ENCODE results near the gene PCSK1N.
"Not testable (repeated sequence)": the region's sequence is repeated elsewhere in the genome, so short reads cannot be mapped to it uniquely, and the experiment has no call there.

The PCSK1N gene, protein sequence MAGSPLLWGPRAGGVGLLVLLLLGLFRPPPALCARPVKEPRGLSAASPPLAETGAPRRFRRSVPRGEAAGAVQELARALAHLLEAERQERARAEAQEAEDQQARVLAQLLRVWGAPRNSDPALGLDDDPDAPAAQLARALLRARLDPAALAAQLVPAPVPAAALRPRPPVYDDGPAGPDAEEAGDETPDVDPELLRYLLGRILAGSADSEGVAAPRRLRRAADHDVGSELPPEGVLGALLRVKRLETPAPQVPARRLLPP

DNA sequence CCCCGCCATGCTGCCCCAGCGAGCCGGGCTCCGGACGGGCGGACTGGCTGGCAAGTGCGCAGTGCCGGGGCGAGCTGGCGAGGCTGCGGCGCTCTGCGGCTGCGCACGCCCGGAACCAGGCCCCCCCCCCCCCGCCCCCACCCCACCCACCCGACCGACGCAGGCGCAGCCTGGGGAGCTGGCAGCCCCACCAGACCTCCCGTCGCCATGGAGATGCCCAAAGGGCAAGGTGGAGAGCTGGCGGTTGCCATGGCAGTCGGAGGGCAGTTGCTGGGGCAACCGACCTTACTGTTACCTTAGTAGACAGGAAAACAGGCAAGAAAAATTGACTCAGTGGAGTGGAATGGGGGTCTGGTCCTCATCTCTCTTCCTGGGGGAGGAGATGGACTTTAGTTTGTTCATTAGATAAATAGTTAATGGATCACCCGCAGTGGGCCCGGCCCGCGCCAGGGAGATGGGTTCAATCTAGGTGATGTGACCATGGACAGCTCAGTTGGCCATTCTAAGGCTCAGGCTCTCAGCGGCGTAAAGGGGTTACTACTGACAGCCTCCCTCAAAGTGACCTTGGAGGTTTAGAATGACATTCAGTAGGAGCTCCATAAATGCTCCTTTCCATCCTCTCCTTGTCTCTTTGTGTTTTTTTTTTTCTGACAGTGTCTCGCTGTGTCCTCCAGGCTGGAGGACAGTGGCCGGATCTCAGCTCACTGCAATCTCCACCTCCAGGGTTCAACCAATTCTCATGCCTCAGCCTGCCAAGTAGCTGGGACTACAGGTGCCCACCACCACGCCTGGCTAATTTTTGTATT lies at the start of gene PCSK1N:
Gene PCSK1N, minus strand, starts transcription at position 87 of the 806 bp plus-strand sequence. Its CDS starts 78 bp downstream, at position 9.
- no peak for DNase-seq (ENCODE audit: low read depth in 2 of 2)

DNA sequence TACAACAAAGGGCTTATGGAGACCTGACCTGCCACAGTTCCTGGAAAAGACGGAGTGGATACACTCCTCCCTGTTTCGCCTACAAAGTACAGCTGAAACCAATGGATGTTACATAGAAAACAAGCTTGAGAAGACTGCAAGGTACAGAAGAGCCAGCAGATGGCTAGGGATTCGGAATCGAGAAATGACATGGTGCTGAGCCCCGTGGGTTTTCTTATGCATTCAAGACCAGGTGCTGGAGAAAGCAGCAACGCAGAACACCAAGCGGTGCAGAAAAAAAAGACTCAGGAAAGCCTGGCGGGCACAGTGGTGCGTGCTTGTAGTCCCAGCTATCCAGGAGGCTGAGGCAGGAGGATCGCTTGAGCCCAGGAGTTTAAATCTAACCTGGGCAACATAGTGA lies 48.3 kb upstream of the PCSK1N start:
- no peak for DNase-seq (ENCODE audit: low read depth in 2 of 2)

DNA sequence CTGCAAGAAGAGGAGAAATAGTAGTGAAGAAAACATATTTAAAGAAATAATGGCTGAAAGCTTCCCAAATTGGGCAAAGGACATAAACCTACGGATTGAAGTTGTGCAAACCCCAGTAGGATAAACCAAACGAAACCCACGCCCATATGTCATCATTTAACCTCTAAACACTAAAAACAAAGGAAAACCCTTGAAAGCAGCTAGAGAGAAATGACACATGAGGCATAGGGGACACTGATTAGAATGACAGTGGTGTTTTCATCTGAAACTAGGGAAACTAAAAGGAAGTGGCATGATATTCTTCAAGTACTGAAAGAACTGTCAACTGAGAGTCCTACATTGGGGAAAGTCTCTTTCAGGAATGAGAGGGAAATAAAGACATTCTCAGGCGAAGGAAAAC lies 41.5 kb upstream of the PCSK1N start:
- not testable (repeated sequence) for DNase-seq (ENCODE audit: low read depth in 2 of 2)

DNA sequence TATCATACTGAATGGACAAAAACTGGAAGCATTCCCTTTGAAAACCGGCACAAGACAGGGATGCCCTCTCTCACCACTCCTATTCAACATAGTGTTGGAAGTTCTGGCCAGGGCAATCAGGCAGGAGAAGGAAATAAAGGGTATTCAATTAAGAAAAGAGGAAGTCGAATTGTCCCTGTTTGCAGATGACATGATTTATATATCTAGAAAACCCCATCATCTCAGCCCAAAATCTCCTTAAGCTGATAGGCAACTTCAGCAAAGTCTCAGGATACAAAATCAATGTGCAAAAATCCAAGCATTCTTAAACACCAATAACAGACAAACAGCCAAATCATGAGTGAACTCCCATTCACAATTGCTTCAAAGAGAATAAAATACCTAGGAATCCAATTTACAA lies 36.6 kb upstream of the PCSK1N start:
- DNase-seq (ENCODE audit: low read depth in 2 of 2): not testable (repeated sequence)

DNA sequence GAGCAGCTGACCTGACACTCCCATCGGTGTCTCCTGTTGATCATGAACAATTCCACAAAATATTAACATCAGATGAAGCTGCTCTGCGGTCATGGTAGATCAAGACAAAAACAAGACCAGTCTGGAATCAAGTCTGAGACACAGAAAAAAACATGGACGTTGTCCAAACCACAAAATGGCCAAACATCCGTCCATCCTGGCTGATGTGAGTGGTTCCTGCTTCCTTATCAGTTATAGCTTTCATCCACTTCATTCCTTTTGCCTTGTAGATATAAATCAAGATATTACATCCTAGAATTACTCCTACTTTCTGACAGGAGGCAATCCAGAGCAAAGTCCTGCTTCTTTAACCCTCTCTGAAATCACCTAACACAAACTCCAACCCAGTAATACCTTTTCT lies 28.8 kb upstream of the PCSK1N start:
- DNase-seq (ENCODE audit: low read depth in 2 of 2): no peak

DNA sequence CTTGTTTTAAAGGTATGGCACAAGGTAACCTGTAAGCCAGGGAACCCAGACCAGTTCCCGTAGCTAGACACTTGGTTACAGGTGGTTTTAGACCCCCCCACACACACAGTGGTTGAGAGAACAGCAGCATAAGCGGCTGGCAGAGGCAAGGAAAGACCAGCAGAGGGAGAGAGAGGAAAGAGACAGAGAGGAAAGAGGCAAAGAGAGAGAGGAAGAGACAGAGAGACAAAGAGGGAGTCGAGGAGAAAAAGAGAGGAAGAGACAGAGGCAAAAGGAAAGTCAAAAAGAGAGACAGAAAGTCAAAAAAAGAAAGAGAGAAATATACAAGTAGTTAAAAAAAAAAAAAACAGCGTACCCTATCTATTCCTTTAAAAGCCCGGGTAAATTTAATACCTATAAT lies 19.5 kb upstream of the PCSK1N start:
- no peak for DNase-seq (ENCODE audit: low read depth in 2 of 2)

DNA sequence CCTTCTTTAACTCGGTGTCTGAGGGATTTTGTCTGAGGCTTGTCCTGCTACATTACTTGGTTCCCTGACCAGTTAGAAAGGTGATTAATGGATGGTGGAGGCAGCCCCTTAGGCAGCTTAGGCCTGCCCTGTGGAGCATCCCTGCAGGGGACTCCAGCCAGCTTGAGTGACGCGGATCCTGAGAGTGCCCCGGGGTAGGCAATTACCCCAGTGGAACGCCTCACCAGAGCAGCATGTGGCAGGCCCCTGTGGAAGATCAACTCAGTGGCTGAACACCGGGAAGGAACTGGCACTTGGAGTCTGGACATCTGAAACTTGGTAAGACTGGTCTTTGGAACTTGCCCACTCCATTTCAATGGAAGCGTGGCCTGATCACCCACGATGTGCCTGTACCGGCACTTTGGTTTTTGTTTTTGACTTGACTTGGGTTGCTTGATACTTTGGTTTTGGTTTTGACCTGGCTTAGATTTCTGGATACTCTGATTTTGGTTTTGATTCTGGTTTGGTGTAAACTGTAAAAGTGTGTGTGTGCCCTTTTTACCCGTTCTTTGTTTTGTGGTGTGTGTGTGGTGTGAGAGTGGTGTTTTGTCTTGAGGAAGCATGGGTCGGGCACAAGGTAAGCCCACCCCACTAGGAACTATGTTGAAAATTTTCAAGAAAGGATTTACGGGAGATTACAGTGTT lies 18.9 kb upstream of the PCSK1N start:
- DNase-seq (ENCODE audit: low read depth in 2 of 2): not testable (repeated sequence)

DNA sequence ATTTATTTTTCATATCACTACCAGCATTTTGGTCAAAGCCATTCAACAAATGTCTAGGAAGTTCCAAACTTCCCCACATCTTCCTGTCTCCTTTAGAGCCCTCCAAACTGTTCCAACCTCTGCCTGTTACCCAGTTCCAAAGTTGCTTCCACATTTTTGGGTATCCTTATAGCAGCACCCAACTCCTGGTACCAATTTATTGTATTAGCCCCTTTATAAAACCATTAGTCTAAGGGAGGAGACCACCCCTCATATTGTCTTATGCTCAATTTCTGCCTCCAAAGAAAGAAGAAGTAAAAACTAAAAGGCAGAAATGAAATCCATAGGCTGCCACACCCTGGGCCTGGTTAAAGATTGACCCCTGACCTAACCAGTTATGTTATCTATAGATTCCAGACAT lies 18.1 kb upstream of the PCSK1N start:
- not testable (repeated sequence) for DNase-seq (ENCODE audit: low read depth in 2 of 2)

DNA sequence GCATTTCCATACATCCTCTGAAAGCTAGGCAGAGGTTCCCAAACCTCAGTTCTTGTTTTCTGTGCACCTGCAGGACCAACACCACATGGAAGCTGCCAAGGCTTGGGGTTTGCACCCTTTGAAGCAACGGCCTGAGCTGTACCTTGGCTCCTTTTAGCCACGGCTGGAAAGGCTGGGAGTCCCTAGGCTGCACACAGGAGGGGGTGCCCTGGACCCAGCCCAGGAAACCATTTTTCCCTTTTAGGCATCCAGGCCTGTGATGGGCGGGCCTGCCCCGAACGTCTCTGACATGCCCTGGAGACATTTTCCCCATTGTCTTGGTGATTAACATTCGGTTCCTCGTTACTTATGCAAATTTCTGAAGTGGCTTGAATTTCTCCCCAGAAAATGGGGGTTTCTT lies 17.4 kb upstream of the PCSK1N start:
- DNase-seq (ENCODE audit: low read depth in 2 of 2): no peak

DNA sequence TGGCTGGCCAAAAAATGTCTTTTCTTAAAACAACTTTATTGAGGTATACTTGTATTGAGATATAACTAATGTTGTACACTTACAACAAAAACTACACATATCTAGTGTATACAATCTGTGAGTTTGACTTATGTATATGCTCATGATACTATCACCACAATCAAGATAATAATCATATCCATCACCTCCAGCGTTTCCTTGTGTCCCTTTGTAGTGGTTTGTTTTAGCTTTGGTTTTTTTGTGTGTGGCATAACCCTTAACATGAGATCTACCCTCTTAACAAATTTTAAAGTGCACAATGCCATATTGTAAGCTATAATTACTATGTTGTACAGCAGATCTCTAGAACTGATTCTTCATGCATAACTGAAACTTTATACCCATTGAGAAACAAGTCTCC lies 13.4 kb upstream of the PCSK1N start:
- no peak for DNase-seq (ENCODE audit: low read depth in 2 of 2)

DNA sequence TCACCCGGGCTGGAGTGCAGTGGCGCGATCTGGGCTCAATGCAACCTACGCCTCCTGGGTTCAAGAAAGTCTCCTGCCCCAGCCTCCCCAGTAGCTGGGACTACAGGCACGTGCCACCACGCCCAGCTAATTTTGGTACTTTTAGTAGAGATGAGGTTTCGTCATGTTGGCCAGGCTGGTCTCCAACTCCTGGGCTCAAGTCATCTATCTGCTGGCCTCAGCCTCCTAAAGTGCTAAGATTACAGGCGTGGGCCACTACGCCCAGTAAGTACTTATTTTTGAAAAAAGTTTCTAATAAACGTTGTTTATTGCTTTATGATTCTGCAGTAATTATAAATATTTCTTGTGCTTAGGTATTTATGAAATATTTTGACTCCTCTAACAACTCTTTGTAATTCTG lies 4.3 kb upstream of the PCSK1N start:
- no peak for DNase-seq (ENCODE audit: low read depth in 2 of 2)

DNA sequence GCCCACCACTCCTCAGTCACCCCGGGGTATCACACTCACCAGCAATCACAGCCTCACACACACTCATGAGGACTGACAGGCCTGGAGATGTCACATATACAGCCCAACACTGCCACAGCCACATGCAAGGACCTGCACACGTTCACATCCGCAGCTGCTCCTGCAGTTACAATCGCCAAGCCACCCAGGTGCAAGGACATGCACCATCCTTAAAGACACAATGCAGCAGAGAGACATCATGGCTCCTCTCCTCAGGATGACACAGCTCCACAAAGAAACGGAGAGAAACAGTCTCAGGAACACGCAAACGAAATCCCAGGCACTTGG lies 1.1 kb downstream of the PCSK1N start:
- no peak for DNase-seq (ENCODE audit: low read depth in 2 of 2)

DNA sequence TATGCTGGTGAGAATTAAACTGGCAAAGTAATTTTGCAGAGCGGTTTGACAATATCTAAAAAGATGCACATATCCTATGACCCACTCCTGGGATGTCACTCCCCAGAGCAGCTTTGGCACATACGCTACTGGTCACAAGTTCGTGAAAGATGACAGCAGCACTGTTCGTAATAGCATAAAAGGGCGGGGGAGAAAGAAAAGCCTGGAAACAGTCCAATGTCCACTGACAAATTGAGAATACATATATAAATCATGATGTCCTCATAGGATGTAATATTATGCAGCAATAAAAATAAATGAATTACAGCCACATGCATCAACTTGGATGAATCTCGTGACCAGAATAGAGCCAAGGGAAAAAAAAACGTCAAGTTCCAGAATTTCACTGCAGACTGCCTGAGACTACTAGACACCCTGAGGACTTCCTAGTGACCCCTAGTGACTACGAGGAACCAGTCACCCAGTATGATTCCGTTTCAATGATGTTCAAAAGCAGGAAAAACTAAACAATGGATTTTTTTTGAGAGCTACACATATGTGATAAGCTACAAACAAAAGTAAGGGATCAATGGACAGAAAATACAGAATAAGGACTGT lies 1.8 kb downstream of the PCSK1N start:
- no peak for DNase-seq (ENCODE audit: low read depth in 2 of 2)

DNA sequence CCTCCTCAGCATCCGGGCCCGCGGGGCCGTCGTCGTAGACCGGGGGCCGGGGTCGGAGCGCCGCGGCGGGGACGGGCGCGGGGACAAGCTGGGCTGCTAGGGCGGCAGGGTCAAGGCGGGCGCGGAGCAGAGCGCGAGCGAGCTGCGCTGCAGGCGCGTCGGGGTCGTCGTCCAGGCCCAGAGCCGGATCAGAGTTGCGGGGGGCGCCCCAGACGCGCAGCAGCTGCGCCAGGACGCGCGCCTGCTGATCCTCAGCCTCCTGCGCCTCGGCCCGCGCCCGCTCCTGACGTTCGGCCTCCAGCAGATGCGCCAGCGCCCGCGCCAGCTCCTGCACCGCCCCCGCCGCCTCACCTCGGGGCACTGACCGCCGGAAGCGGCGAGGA lies 3.5 kb downstream of the PCSK1N start:
- DNase-seq (ENCODE audit: low read depth in 2 of 2): no peak

DNA sequence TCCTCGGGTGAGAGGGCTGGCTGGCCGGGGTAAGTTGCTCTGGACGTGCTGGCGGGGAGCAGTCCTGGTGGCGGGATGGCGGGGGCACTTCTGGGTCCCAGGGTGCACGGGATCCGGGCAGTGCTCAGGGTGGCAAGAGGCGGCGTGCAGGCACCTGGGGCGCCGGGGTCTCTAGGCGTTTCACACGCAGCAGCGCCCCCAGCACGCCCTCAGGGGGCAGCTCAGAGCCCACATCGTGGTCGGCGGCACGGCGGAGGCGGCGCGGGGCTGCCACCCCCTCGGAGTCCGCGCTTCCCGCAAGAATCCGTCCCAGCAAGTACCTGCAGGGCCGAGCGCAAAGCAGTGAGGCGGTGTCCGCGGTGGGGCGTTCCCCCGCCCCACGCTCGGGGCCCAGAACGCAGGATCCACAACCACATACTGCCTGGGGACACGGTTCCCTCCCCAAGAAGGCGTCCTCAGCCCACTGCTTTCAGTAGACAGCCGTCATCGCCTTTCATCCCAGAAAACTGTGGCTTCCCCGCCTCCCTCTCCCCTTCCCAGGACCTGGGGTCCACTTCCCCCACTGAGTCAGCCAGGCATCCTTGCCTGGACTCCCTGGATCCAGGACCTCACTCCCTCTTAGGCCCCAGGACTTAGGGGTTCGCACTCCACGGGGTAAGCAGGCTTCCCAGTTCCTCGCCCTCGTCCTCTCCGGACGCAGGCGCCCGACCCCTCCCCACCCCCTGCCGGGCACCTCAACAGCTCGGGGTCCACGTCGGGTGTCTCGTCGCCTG lies 4.1 kb downstream of the PCSK1N start:
- DNase-seq (ENCODE audit: low read depth in 2 of 2): no peak

DNA sequence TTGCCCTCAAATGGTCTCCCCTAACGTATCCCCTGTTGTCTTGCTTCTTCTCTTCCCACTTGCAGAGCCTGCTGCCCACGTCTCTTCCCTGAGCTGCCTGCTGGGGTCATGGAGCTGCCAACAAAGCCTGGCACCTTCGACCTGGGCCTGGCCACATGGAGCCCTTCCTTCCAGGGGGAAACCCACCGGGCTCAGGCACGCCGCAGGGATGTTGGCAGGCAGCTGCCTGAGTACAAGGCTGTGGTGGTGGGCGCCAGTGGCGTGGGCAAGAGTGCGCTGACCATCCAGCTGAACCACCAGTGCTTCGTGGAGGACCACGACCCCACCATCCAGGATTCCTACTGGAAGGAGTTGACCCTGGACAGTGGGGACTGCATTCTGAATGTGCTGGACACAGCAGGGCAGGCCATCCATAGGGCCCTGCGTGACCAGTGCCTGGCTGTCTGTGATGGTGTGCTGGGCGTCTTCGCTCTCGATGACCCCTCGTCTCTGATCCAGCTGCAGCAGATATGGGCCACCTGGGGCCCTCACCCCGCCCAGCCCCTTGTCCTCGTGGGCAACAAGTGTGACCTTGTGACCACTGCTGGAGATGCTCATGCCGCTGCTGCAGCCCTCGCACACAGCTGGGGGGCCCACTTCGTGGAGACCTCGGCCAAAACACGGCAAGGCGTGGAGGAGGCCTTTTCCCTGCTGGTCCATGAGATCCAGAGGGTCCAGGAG lies 6.2 kb downstream of the PCSK1N start:
- DNase-seq (ENCODE audit: low read depth in 2 of 2): no peak

DNA sequence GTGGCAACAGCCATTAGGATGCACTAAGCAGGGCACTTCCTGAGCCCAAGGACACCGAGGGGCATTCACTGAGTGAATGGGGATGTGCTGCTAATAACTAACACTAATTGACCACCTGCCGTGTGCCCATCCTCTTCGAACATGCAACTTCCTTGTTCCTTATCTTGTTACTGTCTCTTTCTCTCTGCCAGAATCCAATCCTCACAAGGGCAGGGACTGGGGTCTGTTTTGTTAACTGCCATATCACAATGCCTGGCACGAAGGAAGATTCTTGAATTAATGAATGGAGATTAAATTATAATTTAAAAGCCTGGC lies 7.8 kb downstream of the PCSK1N start:
- DNase-seq (ENCODE audit: low read depth in 2 of 2): no peak

DNA sequence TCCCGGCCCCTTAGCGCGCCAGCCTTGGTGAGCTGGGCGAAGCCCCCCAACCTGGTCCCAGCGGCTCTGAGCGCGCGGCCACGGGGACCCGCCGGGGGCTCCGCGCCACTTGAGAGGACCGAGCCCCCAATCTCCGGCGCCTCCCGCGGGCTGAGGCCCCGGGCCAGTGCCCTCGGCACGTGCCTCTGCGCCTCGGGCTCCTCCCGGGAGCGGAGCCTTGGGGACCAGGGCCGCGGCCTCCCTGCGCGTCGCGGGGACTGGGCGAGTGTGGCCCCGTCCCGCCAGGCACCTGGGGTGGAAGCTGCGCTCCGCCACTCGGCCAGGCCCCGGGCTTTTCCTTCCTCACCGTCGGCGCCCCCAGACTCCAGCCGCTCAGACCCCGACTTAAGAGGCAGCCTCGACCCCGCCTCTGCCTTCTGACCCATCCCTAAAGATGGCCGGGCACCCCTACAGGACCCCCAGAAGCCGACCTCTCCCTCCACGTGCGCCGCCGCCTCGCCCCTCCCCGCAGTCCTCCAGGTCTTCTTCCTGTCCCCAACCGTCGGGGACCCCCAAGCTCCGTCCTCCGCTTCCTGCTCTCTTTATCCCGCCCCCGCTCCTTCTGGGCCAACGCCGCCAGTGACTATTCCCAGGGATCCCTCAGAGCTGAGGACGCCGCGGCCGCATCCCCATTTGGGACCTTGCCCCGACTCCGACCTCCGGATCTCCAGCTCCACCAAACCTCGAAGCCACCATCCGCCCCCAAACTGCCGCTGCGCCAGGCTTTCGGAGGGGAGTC lies 8.3 kb downstream of the PCSK1N start:
- DNase-seq (ENCODE audit: low read depth in 2 of 2): no peak

DNA sequence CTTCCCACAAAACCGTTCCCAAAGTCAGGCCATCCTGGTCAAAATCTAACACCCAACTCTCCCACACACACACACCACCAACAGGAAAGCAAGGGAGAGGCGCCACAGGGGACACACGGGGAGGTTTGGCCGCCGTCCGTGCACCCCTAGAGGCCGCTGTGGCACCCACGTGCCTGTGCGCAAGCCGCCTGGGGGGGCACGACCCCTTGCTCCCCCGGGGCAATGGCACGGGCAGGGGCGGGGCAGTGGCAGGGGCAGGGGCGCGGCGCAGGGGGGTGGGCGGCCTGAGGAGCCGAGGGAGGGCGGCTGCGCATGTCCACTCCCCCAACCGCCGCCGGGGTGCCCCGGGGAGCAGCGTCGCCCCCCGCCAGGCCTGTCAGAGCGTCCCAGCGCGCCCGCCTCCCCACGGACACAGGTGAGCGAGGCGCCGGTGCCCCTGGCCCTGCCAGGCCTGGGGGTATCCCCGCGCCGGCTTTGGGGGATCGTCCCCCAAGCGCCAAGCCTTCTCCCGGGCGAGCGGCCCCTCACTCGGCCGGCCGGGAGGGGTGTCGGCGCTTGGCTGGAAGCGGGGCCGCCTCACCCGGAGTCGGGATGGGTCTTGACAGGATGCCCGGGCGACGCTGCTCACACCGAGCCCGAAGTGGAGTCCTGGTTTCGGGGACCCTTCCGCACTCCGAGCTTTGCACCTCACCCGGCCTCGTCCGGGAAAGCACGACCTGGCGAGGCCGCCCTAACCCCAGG lies 9.1 kb downstream of the PCSK1N start, which contains the start of gene ERAS:
Gene ERAS, plus strand, starts transcription at position 379 of the 741 bp plus-strand sequence. CDS start 2,611 bp downstream, outside the sequence.
- DNase-seq (ENCODE audit: low read depth in 2 of 2): no peak

DNA sequence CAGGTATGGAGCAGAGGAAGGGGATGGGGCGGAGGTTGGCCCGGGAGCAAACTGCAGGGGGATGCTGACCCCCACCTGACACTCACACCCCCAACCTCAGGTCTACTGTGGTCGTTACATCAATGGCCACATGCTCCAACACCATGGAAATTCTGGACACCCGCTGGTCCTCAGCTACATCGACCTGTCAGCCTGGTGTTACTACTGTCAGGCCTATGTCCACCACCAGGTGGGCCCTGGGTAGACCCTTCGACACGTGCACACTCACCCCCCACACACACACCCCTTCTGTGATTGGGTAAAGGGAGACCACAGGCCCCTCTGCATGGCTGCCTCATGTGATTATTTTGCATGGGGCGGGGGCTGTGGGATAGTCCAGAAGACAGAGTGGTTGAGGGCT lies 11.3 kb downstream of the PCSK1N start:
- no peak for DNase-seq (ENCODE audit: low read depth in 2 of 2)

Measured in stimulated activated CD4-positive, alpha-beta T cell treated with anti-CD3 and anti-CD28 coated beads, Interleukin-12 subunit alpha, Interleukin-12 subunit beta, amount 100 ng/mL, for 24 hours (primary cell).